SK-N-SH treated with all-trans-retinoic acid at 6 μM for 48 hours (cell line): ENCODE results near the gene TNKS2.

Experiments used
- ATAC-seq: fragments of 200-7000 bp; cut with Tn5 transposase; 3 replicates; pipeline ENCODE4 v1.9.1; 2020; ENCODE audit warnings: mild to moderate bottlenecking, moderate library complexity
- ARNTL ChIP-seq: fragments of 450-650 bp; formaldehyde crosslinking; IDR thresholded peaks from 2 replicates; pipeline ENCODE4 v1.5.0; 2020; ENCODE audit warnings: low read depth, mild to moderate bottlenecking, moderate library complexity, borderline replicate concordance
- BACH2 ChIP-seq: fragments of 250-450 bp; sonication (Bioruptor Pico); IDR thresholded peaks from 2 replicates; pipeline ENCODE4 v1.9.0; 2021; ENCODE audit warnings: mild to moderate bottlenecking, borderline replicate concordance
- CREB5 ChIP-seq: fragments of 250-450 bp; sonication (Bioruptor Pico); IDR thresholded peaks from 2 replicates; pipeline ENCODE4 v1.5.1; 2020; ENCODE audit warnings: low read depth, mild to moderate bottlenecking, moderate library complexity
- CSDC2 ChIP-seq: fragments of 250-450 bp; sonication (Bioruptor Pico); IDR thresholded peaks from 2 replicates; pipeline ENCODE4 v1.5.0; 2020; ENCODE audit warnings: mild to moderate bottlenecking, moderate library complexity
- CSRNP3 ChIP-seq: fragments of 250-450 bp; sonication (Bioruptor Pico); IDR thresholded peaks from 2 replicates; pipeline ENCODE4 v1.5.1; 2021; ENCODE audit warnings: mild to moderate bottlenecking, moderate library complexity
- ESRRG ChIP-seq: fragments of 250-450 bp; sonication (Bioruptor Pico); IDR thresholded peaks from 2 replicates; pipeline ENCODE4 v1.6.1; 2021; ENCODE audit warnings: mild to moderate bottlenecking
- GLIS3 ChIP-seq: fragments of 250-450 bp; sonication (Bioruptor Pico); IDR thresholded peaks from 2 replicates; pipeline ENCODE4 v1.5.0; 2020; ENCODE audit warnings: mild to moderate bottlenecking, moderate library complexity
- ISL1 ChIP-seq: fragments of 250-450 bp; sonication (Bioruptor Pico); IDR thresholded peaks from 2 replicates; pipeline ENCODE4 v2.1.2; 2022; ENCODE audit warnings: mild to moderate bottlenecking, moderate library complexity
- OSR1 ChIP-seq: fragments of 250-450 bp; sonication (Bioruptor Pico); IDR thresholded peaks from 2 replicates; pipeline ENCODE4 v1.8.0; 2022; ENCODE audit warnings: moderate library complexity, mild to moderate bottlenecking, inconsistent platforms
- PATZ1 ChIP-seq: fragments of 250-450 bp; sonication (Bioruptor Pico); IDR thresholded peaks from 2 replicates; pipeline ENCODE4 v1.8.0; 2020; ENCODE audit warnings: mild to moderate bottlenecking, moderate library complexity, borderline replicate concordance
- POU6F1 ChIP-seq: fragments of 250-450 bp; sonication (Bioruptor Pico); IDR thresholded peaks from 2 replicates; pipeline ENCODE4 v1.8.0; 2021; ENCODE audit warnings: low read depth, mild to moderate bottlenecking, moderate library complexity, borderline replicate concordance
- PPARA ChIP-seq: fragments of 250-450 bp; sonication (Bioruptor Pico); IDR thresholded peaks from 2 replicates; pipeline ENCODE4 v1.5.0; 2020; ENCODE audit warnings: mild to moderate bottlenecking, borderline replicate concordance
- RARB ChIP-seq: fragments of 250-450 bp; sonication (Bioruptor Pico); IDR thresholded peaks from 2 replicates; pipeline ENCODE4 v1.8.0; 2021; ENCODE audit warnings: mild to moderate bottlenecking, moderate library complexity
- SNAI2 ChIP-seq: fragments of 250-450 bp; sonication (Bioruptor Pico); IDR thresholded peaks from 2 replicates; pipeline ENCODE4 v1.5.0; 2020; ENCODE audit warnings: mild to moderate bottlenecking, moderate library complexity
- TCF4 ChIP-seq: fragments of 250-450 bp; sonication (Bioruptor Pico); IDR thresholded peaks from 2 replicates; pipeline ENCODE4 v1.8.0; 2021; ENCODE audit warnings: mild to moderate bottlenecking, moderate library complexity, borderline replicate concordance
- TOX ChIP-seq: fragments of 250-450 bp; sonication (Bioruptor Pico); IDR thresholded peaks from 2 replicates; pipeline ENCODE4 v1.8.0; 2021; ENCODE audit warnings: mild to moderate bottlenecking, moderate library complexity, borderline replicate concordance
- TSHZ2 ChIP-seq: fragments of 250-450 bp; sonication (Bioruptor Pico); IDR thresholded peaks from 2 replicates; pipeline ENCODE4 v1.5.0; 2020; ENCODE audit warnings: mild to moderate bottlenecking, moderate library complexity
- ZC3H10 ChIP-seq: fragments of 250-450 bp; sonication (Bioruptor Pico); IDR thresholded peaks from 2 replicates; pipeline ENCODE4 v1.5.1; 2021; ENCODE audit warnings: mild to moderate bottlenecking, moderate library complexity
- ZFP3 ChIP-seq: fragments of 250-450 bp; sonication (Bioruptor Pico); IDR thresholded peaks from 2 replicates; pipeline ENCODE4 v1.5.0; 2020; ENCODE audit warnings: mild to moderate bottlenecking, moderate library complexity
- ZFP30 ChIP-seq: fragments of 450-650 bp; formaldehyde crosslinking; IDR thresholded peaks from 2 replicates; pipeline ENCODE4 v1.5.0; 2022; ENCODE audit warnings: mild to moderate bottlenecking, moderate library complexity
- ZNF565 ChIP-seq: fragments of 450-650 bp; formaldehyde crosslinking; conservative IDR thresholded peaks from 2 replicates; pipeline ENCODE4 v1.5.0; 2020; ENCODE audit warnings: low read depth, mild to moderate bottlenecking, moderate library complexity
- ZNF8 ChIP-seq: fragments of 450-650 bp; formaldehyde crosslinking; IDR thresholded peaks from 2 replicates; pipeline ENCODE4 v1.5.0; 2020; ENCODE audit warnings: mild to moderate bottlenecking, moderate library complexity

The TNKS2 gene

GRCh38 chr10:91782539-91782938 lies 15.7 kb upstream of the TNKS2 start:
- ATAC-seq = no peak
- no peak for TF ChIP-seq CSDC2 (CRISPR knock-in tag)

- no peak for TF ChIP-seq TCF4
- no peak for TF ChIP-seq PPARA (CRISPR knock-in tag)
- no peak for TF ChIP-seq GLIS3 (CRISPR knock-in tag)
- TF ChIP-seq ZFP30 (CRISPR knock-in tag) = no peak
- TF ChIP-seq SNAI2 (CRISPR knock-in tag) = no peak
- no peak for TF ChIP-seq ZNF565 (CRISPR knock-in tag)
- no peak for TF ChIP-seq OSR1 (CRISPR knock-in tag)
- TF ChIP-seq TOX (CRISPR knock-in tag) = no peak
- TF ChIP-seq ZFP3 = no peak
- TF ChIP-seq CSRNP3 (CRISPR knock-in tag) = no peak
- no peak for TF ChIP-seq ISL1
- no peak for ATAC-seq
These were observed 12.4 kb upstream of the TNKS2 start for GRCh38 chr10:91785830-91786229.

- TF ChIP-seq ARNTL (CRISPR knock-in tag) (no peak), ZFP3 (no peak), CSRNP3 (CRISPR knock-in tag) (no peak), ZNF8 (CRISPR knock-in tag) (no peak), OSR1 (CRISPR knock-in tag) (no peak), TCF4 (no peak), TSHZ2 (CRISPR knock-in tag) (no peak), ISL1 (no peak), PATZ1 (no peak), BACH2 (CRISPR knock-in tag) (no peak), TOX (CRISPR knock-in tag) (no peak), CSDC2 (CRISPR knock-in tag) (no peak), POU6F1 (no peak), ZNF565 (CRISPR knock-in tag) (no peak), ZFP30 (CRISPR knock-in tag) (no peak), ZC3H10 (CRISPR knock-in tag) (no peak)
- no peak for ATAC-seq
These were observed 11.0 kb upstream of the TNKS2 start for GRCh38 chr10:91787258-91787657.

GRCh38 chr10:91787810-91788209 lies 10.4 kb upstream of the TNKS2 start:
- no peak for ATAC-seq
- no peak for TF ChIP-seq OSR1 (CRISPR knock-in tag)
- TF ChIP-seq ARNTL (CRISPR knock-in tag) = no peak
- TF ChIP-seq CREB5 (CRISPR knock-in tag) = no peak
- no peak for TF ChIP-seq ZC3H10 (CRISPR knock-in tag)
- no peak for TF ChIP-seq GLIS3 (CRISPR knock-in tag)
- no peak for TF ChIP-seq BACH2 (CRISPR knock-in tag)
- no peak for TF ChIP-seq RARB
- TF ChIP-seq ZFP3 = no peak
- no peak for TF ChIP-seq ESRRG (CRISPR knock-in tag)
- TF ChIP-seq CSDC2 (CRISPR knock-in tag) = no peak
